Uterus (tissue), 2 donors: ENCODE data around the gene GSE1.

ENCODE experiments used
- CTCF ChIP-seq, 4 experiments: fragments of 200-600 bp in 2 of 4; fragments of 450-650 bp in 2 of 4; sonication (generic) in 2 of 4; IDR thresholded peaks; one replicate each; pipeline ENCODE4 v1.5.1; 2016 to 2019; ENCODE audit warnings: antibody characterized with exemption in 4 of 4, mild to moderate bottlenecking in 2 of 4, moderate library complexity in 1 of 4
- POLR2A ChIP-seq, 2 donors: fragments of 450-650 bp; IDR thresholded peaks; one replicate each; pipeline ENCODE4 v1.6.1; 2016; ENCODE audit warnings: antibody characterized with exemption in 2 of 2, mild to moderate bottlenecking in 1 of 2, moderate library complexity in 1 of 2

GRCh38 chr16:85608515-85608885, 4.6 kb upstream of the GSE1 start:
- TF ChIP-seq POLR2A (IDR thresholded peaks at IDR 0.05) (no peak), CTCF (IDR thresholded peaks at IDR 0.05) (no peak)
